ENCODE results near the gene SYT2.

The SYT2 gene

GRCh38 chr1:202673531-202673930 is 36.7 kb downstream of the SYT2 start:
- Histone ChIP-seq H3K4me3 (ENCODE audit: low read depth in 1 of 2, low read length in 2 of 2) (no peak overlapping the region), H3K27ac (ENCODE audit: low read length) (no peak overlapping the region), H3K27me3 (ENCODE audit: low read depth, low read length) (no peaks in the 10 kb centered on the region), H3K36me3 (ENCODE audit: control insufficient read depth in 1 of 2, insufficient read depth in 2 of 2, low read length in 2 of 2) (no peaks in the 10 kb centered on the region), H3K4me1 (ENCODE audit: control insufficient read depth in 1 of 2, insufficient read depth in 2 of 2, low read length in 2 of 2) (no peaks in the 10 kb centered on the region), H3K9me3 (ENCODE audit: control insufficient read depth in 1 of 2, low read length in 2 of 2) (peaks cover 0 to 8% of the 10 kb centered on the region in 2 donors)

GRCh38 chr1:202671399-202671798 is 38.9 kb downstream of the SYT2 start:
- no peaks in the 10 kb centered on the region for H3K9me3 ChIP-seq (ENCODE audit: control insufficient read depth in 1 of 2, low read length in 2 of 2)

GRCh38 chr1:202665417-202665816 is 44.8 kb downstream of the SYT2 start:
- H3K4me1 ChIP-seq (ENCODE audit: control insufficient read depth in 1 of 2, insufficient read depth in 2 of 2, low read length in 2 of 2) = no peaks in the 10 kb centered on the region
- no peaks in the 10 kb centered on the region for H3K9me3 ChIP-seq (ENCODE audit: control insufficient read depth in 1 of 2, low read length in 2 of 2)
- no peak overlapping the region for H3K27ac ChIP-seq (ENCODE audit: low read length)
- no peaks in the 10 kb centered on the region for H3K36me3 ChIP-seq (ENCODE audit: control insufficient read depth in 1 of 2, insufficient read depth in 2 of 2, low read length in 2 of 2)
- H3K27me3 ChIP-seq (ENCODE audit: low read depth, low read length) = peaks cover 11% of the 10 kb centered on the region
- no peak overlapping the region for H3K4me3 ChIP-seq (ENCODE audit: low read depth in 1 of 2, low read length in 2 of 2)

More at GRCh38 chr1:202671399-202671798, 38.9 kb downstream of the SYT2 start:
- Histone ChIP-seq H3K27ac (ENCODE audit: low read length) (no peak overlapping the region), H3K36me3 (ENCODE audit: control insufficient read depth in 1 of 2, insufficient read depth in 2 of 2, low read length in 2 of 2) (no peaks in the 10 kb centered on the region), H3K4me1 (ENCODE audit: control insufficient read depth in 1 of 2, insufficient read depth in 2 of 2, low read length in 2 of 2) (no peaks in the 10 kb centered on the region), H3K4me3 (ENCODE audit: low read depth in 1 of 2, low read length in 2 of 2) (no peak overlapping the region), H3K27me3 (ENCODE audit: low read depth, low read length) (no peaks in the 10 kb centered on the region)

GRCh38 chr1:202664083-202664482 is 46.2 kb downstream of the SYT2 start:
- Histone ChIP-seq H3K36me3 (ENCODE audit: control insufficient read depth in 1 of 2, insufficient read depth in 2 of 2, low read length in 2 of 2) (no peaks in the 10 kb centered on the region), H3K4me1 (ENCODE audit: control insufficient read depth in 1 of 2, insufficient read depth in 2 of 2, low read length in 2 of 2) (no peaks in the 10 kb centered on the region), H3K4me3 (ENCODE audit: low read depth in 1 of 2, low read length in 2 of 2) (no peak overlapping the region), H3K27me3 (ENCODE audit: low read depth, low read length) (peaks cover 11% of the 10 kb centered on the region), H3K9me3 (ENCODE audit: control insufficient read depth in 1 of 2, low read length in 2 of 2) (no peaks in the 10 kb centered on the region), H3K27ac (ENCODE audit: low read length) (no peak overlapping the region)

- no peak overlapping the region for H3K4me3 ChIP-seq (ENCODE audit: low read depth in 1 of 2, low read length in 2 of 2)
- H3K27ac ChIP-seq (ENCODE audit: low read length) = no peak overlapping the region
- H3K4me1 ChIP-seq (ENCODE audit: control insufficient read depth in 1 of 2, insufficient read depth in 2 of 2, low read length in 2 of 2) = no peaks in the 10 kb centered on the region
- H3K9me3 ChIP-seq (ENCODE audit: control insufficient read depth in 1 of 2, low read length in 2 of 2) = no peaks in the 10 kb centered on the region
- peaks cover 11% of the 10 kb centered on the region for H3K27me3 ChIP-seq (ENCODE audit: low read depth, low read length)
- no peaks in the 10 kb centered on the region for H3K36me3 ChIP-seq (ENCODE audit: control insufficient read depth in 1 of 2, insufficient read depth in 2 of 2, low read length in 2 of 2)
Measured at GRCh38 chr1:202663131-202663530, 47.1 kb downstream of the SYT2 start.

GRCh38 chr1:202662081-202662480 is 48.2 kb downstream of the SYT2 start:
- no peaks in the 10 kb centered on the region for H3K36me3 ChIP-seq (ENCODE audit: control insufficient read depth in 1 of 2, insufficient read depth in 2 of 2, low read length in 2 of 2)
- no peak overlapping the region for H3K27ac ChIP-seq (ENCODE audit: low read length)
- no peak overlapping the region for H3K4me3 ChIP-seq (ENCODE audit: low read depth in 1 of 2, low read length in 2 of 2)
- H3K4me1 ChIP-seq (ENCODE audit: control insufficient read depth in 1 of 2, insufficient read depth in 2 of 2, low read length in 2 of 2) = no peaks in the 10 kb centered on the region
- H3K27me3 ChIP-seq (ENCODE audit: low read depth, low read length) = peaks cover 11% of the 10 kb centered on the region
- H3K9me3 ChIP-seq (ENCODE audit: control insufficient read depth in 1 of 2, low read length in 2 of 2) = no peaks in the 10 kb centered on the region

GRCh38 chr1:202661136-202661845 is 49.0 kb downstream of the SYT2 start:
- no peak overlapping the region for H3K4me3 ChIP-seq (ENCODE audit: low read depth in 1 of 2, low read length in 2 of 2)
- H3K27ac ChIP-seq (ENCODE audit: low read length) = no peak overlapping the region
- no peaks in the 10 kb centered on the region for H3K4me1 ChIP-seq (ENCODE audit: control insufficient read depth in 1 of 2, insufficient read depth in 2 of 2, low read length in 2 of 2)
- no peaks in the 10 kb centered on the region for H3K9me3 ChIP-seq (ENCODE audit: control insufficient read depth in 1 of 2, low read length in 2 of 2)
- H3K27me3 ChIP-seq (ENCODE audit: low read depth, low read length) = peaks cover 11% of the 10 kb centered on the region
- H3K36me3 ChIP-seq (ENCODE audit: control insufficient read depth in 1 of 2, insufficient read depth in 2 of 2, low read length in 2 of 2) = no peaks in the 10 kb centered on the region

GRCh38 chr1:202659974-202660373 is 50.3 kb downstream of the SYT2 start:
- Histone ChIP-seq H3K4me3 (ENCODE audit: low read depth in 1 of 2, low read length in 2 of 2) (no peak overlapping the region), H3K27me3 (ENCODE audit: low read depth, low read length) (peaks cover 11% of the 10 kb centered on the region), H3K36me3 (ENCODE audit: control insufficient read depth in 1 of 2, insufficient read depth in 2 of 2, low read length in 2 of 2) (no peaks in the 10 kb centered on the region), H3K27ac (ENCODE audit: low read length) (no peak overlapping the region), H3K4me1 (ENCODE audit: control insufficient read depth in 1 of 2, insufficient read depth in 2 of 2, low read length in 2 of 2) (no peaks in the 10 kb centered on the region), H3K9me3 (ENCODE audit: control insufficient read depth in 1 of 2, low read length in 2 of 2) (no peaks in the 10 kb centered on the region)

GRCh38 chr1:202659541-202659940 is 50.7 kb downstream of the SYT2 start:
- peaks cover 11% of the 10 kb centered on the region for H3K27me3 ChIP-seq (ENCODE audit: low read depth, low read length)

GRCh38 chr1:202658769-202659168 is 51.5 kb downstream of the SYT2 start:
- no peaks in the 10 kb centered on the region for H3K36me3 ChIP-seq (ENCODE audit: control insufficient read depth in 1 of 2, insufficient read depth in 2 of 2, low read length in 2 of 2)
- H3K27me3 ChIP-seq (ENCODE audit: low read depth, low read length) = peaks cover 11% of the 10 kb centered on the region
- H3K4me3 ChIP-seq (ENCODE audit: low read depth in 1 of 2, low read length in 2 of 2) = no peak overlapping the region
- no peak overlapping the region for H3K27ac ChIP-seq (ENCODE audit: low read length)
- no peaks in the 10 kb centered on the region for H3K4me1 ChIP-seq (ENCODE audit: control insufficient read depth in 1 of 2, insufficient read depth in 2 of 2, low read length in 2 of 2)
- no peaks in the 10 kb centered on the region for H3K9me3 ChIP-seq (ENCODE audit: control insufficient read depth in 1 of 2, low read length in 2 of 2)

More at GRCh38 chr1:202659541-202659940, 50.7 kb downstream of the SYT2 start:
- Histone ChIP-seq H3K27ac (ENCODE audit: low read length) (no peak overlapping the region), H3K36me3 (ENCODE audit: control insufficient read depth in 1 of 2, insufficient read depth in 2 of 2, low read length in 2 of 2) (no peaks in the 10 kb centered on the region), H3K4me3 (ENCODE audit: low read depth in 1 of 2, low read length in 2 of 2) (no peak overlapping the region), H3K4me1 (ENCODE audit: control insufficient read depth in 1 of 2, insufficient read depth in 2 of 2, low read length in 2 of 2) (no peaks in the 10 kb centered on the region), H3K9me3 (ENCODE audit: control insufficient read depth in 1 of 2, low read length in 2 of 2) (no peaks in the 10 kb centered on the region)

- no peak overlapping the region for H3K4me3 ChIP-seq (ENCODE audit: low read depth in 1 of 2, low read length in 2 of 2)
- H3K9me3 ChIP-seq (ENCODE audit: control insufficient read depth in 1 of 2, low read length in 2 of 2) = no peaks in the 10 kb centered on the region
- no peak overlapping the region for H3K27ac ChIP-seq (ENCODE audit: low read length)
- H3K4me1 ChIP-seq (ENCODE audit: control insufficient read depth in 1 of 2, insufficient read depth in 2 of 2, low read length in 2 of 2) = no peaks in the 10 kb centered on the region
- peaks cover 11% of the 10 kb centered on the region for H3K27me3 ChIP-seq (ENCODE audit: low read depth, low read length)
- H3K36me3 ChIP-seq (ENCODE audit: control insufficient read depth in 1 of 2, insufficient read depth in 2 of 2, low read length in 2 of 2) = no peaks in the 10 kb centered on the region
Measured at GRCh38 chr1:202658251-202658759, 51.9 kb downstream of the SYT2 start.

Measured in muscle layer of duodenum (tissue), 2 donors.